HG02973 (cell line): Measurements from ENCODE around the gene PSMG3.

Experiments
- ATAC-seq: cut with Tn5 transposase; IDR thresholded peaks from one replicate; pipeline ENCODE4 v1.9.1; 2021; ENCODE audit warnings: moderate library complexity; ENCODE audit not compliant: unreplicated experiment

PSMG3 gene, protein sequence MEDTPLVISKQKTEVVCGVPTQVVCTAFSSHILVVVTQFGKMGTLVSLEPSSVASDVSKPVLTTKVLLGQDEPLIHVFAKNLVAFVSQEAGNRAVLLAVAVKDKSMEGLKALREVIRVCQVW

GRCh38 chr7:1569833-1570632 lies at the start of gene PSMG3:
PSMG3 (minus strand) TSS chr7:1570032; CDS start chr7:1569339, 693 bp downstream.
- ATAC-seq = peak; percentile 80

DNA sequence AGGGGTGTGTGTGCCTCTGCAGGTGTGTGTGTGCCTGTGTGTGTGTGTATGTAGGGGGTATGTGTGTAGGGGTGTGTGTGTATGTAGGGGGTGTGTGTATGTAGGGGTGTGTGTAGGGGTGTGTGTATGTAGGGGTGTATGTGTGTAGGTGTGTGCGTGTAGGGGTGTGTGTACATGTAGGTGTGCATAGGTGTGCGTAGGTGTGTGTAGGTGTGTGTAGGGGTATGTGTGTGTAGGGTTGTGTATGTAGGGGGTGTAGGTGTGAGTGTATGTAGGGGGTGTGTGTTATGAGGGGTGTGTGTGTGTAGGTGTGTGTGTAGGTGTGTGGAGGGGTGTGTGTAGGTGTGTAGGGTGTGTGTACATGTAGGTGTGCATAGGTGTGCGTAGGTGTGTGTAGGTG lies 48.6 kb upstream of the PSMG3 start:
- ATAC-seq = no peak

GRCh38 chr7:1617957-1618356 lies 48.1 kb upstream of the PSMG3 start:
- ATAC-seq = no peak

DNA sequence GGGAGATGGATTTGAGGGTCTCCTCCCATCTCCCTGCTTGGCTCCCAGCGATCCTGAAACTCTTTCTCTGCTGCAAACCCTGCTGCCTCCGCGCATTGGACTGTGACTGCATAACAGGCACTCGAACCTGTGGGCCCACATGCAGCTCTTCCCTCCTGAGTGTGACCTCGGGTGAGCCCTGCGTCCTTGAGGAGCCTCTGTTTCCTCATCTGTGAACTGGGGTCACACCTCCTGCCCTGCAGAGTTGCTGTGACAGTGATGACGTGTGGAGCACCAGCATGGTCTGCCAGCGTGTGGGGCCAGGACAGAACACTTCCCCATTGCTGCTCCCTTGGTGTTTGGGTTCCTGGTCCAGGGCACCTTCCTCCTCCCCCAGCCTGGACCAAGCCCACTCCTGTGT lies 46.9 kb upstream of the PSMG3 start:
- no peak for ATAC-seq

GRCh38 chr7:1611708-1612241 lies 41.9 kb upstream of the PSMG3 start:
- no peak for ATAC-seq

- ATAC-seq = no peak
Measured at GRCh38 chr7:1610678-1611302, 41.0 kb upstream of the PSMG3 start.

DNA sequence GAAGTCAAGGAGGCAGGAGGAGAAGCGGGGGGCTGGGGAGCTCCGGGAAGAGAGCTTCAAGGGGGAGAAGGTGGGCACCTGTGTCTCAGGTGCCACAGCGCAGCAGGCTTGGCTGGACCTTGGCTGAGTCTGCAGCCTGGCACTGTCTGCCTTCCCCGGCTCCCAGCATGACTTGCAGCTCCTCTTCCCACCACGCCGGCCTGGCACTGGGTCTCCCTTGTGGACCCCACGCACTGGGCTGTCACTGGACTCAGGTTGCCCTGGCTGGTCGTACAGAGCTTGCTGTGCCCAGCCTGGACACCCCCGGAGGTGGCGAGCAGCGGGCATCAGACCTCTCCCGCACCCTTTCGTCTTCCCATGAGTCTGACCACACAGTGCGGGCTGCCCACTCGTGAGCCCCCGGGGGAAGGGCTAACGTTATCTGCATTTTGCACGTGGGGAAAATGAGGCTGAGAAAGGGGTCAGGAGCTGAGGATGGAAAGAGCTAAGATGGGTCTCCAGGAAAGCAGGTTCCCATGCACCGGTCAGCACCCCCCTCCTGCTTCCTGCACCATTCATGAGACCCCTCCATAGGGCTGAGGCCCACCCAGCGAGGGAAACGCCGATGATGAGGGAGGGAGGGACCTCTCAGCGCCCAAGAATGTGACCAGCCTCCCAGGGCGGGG lies 40.3 kb upstream of the PSMG3 start:
- ATAC-seq = no peak

DNA sequence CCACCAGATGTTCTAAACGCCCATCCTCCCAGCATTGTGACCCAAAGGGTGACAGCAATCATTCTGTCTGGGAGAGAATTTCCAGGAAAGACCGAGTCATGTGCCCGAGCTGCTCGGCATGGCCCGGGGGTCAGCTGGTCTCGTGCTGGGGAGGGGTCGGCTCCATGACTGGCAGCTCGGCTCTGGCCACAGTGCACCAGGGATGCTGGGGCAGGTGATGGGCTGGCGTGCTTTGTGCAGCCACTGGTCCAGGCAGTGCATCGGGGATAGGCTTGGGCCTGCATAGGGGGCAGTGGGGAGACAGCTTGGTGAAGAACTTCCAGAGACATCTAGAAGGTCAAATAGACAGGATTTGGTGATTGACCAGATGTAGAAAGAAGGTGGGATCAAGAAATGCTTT lies 39.2 kb upstream of the PSMG3 start:
- ATAC-seq = no peak

- no peak for ATAC-seq
Measured at GRCh38 chr7:1608318-1608717, 38.5 kb upstream of the PSMG3 start.

DNA sequence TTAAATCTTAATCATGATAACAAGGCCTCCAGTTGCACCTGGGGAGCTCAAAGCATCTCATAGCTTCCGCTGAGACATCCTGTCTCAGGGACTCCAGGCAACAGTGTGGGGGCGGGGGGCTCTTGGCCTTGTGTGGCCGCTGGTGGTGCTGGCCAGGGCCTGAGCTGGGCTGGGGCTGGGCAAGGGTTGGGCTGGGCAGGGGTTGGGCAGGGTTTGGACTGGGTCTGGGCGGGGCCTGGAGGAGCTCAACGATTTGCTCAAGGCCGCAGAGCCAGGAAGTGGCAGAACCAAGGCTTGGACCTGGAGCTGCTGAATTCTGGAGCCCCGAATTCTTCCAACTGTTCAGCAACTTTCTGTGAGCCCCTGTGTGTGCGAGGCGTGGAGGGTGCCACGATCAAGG lies 37.9 kb upstream of the PSMG3 start:
- ATAC-seq = no peak

DNA sequence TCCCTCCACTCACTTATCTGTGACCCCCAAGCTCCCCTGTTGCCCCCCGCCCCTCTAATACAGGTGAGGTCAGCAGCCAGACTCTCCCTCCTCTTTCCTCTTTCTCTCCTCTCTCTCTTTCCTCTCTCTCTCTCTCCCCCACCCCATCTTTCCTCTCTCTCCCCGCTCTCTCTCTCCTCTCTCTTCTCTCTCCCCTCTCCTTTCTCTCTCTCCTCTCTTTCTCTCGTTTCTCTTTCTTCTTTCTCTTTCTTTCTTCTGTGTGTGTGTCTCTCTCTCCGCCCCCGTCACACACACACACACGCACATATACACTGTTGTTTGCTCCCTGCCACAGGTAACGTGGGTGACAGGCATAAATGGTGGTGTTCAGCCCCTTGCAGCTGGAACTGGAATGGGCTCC lies 37.2 kb upstream of the PSMG3 start:
- no peak for ATAC-seq

DNA sequence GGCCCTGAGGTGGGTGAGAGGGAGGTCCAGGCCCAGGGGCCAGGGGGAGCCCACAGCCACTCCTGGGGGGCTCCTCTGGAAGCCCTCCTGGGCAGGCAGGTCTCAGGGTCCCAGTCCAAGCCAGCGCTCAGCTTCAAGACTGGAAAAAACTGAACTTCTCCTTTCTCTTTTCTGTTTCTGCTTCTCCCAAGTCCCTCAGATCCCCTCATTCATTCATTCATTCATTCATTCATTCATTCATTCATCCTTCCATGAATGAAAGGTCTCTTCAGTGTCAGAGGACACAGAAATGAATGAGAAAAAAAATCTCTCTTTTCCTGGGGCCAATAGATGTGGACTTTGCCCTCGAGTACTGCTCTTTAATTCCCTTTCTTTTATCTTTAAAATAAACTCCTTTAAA lies 34.6 kb upstream of the PSMG3 start:
- no peak for ATAC-seq

- no peak for ATAC-seq
Measured at GRCh38 chr7:1603346-1604225, 33.8 kb upstream of the PSMG3 start.

GRCh38 chr7:1602386-1602785 lies 32.6 kb upstream of the PSMG3 start:
- ATAC-seq = no peak

GRCh38 chr7:1601956-1602355 lies 32.1 kb upstream of the PSMG3 start:
- ATAC-seq = no peak

DNA sequence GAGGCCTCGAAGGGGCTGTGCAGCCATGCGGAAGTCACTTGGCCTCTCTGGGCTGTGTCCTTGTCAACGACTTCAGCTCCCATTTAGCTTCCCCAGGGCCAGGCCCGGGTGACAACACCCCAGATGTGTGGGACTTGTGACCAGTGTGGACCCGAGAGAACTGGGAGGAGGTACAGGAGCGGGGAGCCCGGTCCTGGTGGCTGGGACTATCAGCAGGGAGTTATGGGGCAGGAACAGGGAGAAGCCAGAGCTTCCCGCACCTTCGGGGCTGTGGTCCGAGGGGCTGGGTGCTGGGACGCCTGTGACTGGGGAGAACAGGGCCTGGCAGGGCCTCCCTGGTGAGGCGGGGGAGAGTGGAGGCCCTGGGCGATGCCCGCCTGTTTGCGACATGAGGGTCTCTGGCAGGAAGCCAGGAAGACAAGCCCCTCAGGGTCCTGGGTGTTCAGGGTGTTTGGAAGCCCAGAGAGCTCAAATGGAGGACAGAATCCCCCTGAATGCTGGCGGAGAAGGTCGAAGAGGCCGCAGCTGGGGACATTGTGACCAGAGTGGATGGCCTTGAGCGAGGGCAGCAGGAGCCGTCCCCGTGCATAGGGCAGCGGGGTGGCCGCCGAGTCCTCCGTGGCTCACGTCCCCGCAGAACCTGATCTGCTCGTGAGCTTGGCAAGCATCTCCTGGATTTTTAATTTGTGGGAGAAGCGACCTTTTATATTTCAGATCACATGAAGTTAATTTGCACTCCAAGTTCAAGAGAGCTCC lies 30.0 kb upstream of the PSMG3 start:
- ATAC-seq = no peak

DNA sequence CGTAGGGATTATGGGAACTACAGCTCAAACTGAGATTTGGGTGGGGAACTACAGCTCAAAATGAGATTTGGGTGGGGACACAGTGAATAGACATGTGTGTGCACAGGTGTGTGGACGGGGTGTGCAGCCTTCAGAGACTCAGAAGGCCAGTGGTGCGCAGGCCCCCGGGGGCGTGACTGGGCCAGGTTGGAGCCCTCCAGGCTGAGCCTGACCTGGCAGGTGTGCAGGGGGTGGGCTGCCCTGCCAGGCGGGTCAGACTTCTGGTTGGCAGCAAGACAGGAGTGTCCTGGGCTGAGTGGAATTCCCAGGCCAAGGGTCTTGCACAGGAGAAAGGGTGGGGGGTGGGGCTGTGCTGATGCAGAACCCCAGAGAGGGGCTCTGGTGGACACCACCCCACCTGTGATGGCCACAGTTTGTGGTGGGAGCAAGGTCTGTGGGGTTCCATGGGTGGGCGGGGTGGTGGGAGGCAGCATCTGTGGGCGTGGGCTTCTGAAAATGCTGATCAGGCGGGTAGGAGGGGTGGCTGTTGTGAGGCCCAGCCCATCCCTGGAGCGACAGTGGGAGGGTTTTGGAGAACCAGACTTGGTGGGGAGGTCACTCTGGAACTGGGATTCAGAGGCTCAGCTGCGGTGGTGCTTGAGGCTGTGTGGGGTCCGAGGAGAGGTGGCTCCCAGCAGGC lies 29.3 kb upstream of the PSMG3 start:
- no peak for ATAC-seq

DNA sequence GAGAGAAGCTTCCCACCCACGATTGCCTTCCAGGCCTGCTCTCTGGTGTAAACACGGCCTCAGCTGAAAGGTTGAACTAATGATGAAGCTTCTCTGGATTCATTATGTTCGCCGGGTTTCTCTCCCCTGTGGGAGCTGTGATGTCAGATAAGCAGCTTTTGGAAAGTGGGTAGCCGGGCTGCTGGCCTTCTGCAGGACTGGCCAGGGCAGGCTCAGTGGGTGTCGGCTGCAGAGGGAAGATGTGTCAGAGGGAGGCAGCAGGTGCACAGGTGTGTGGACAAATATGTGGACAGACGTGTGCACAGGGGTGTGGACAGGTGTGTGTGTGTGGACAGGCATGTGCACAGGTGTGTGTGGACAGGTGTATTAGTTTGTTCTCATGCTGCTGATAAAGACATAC lies 28.5 kb upstream of the PSMG3 start:
- ATAC-seq = no peak

- no peak for ATAC-seq
Measured at GRCh38 chr7:1597791-1598190, 28.0 kb upstream of the PSMG3 start.
